Choroid plexus epithelial cell (primary cell): ENCODE measurements around the gene WEE2.

ENCODE experiments used
- DNase-seq: peaks from one replicate; pipeline ENCODE4 v3.0.0-alpha.2; 2010; ENCODE audit warnings: low read depth
- H3K4me3 ChIP-seq: 2 replicates; pipeline ENCODE4 v1.5.1; 2011; ENCODE audit warnings: low read depth, mild to moderate bottlenecking, control low read depth, low read length, moderate library complexity
- CTCF ChIP-seq: conservative IDR thresholded peaks from 2 replicates; pipeline ENCODE4 v1.5.1; 2011; ENCODE audit warnings: low read depth, mild to moderate bottlenecking, control low read depth, inconsistent platforms, low read length, moderate library complexity

The WEE2 gene

GRCh38 chr7:141717450-141717849 lies 9.3 kb downstream of the WEE2 start:
- DNase-seq: no peak
- no peak overlapping the region for H3K4me3 ChIP-seq
- no peak for TF ChIP-seq CTCF

GRCh38 chr7:141722529-141722928 lies 14.4 kb downstream of the WEE2 start:
- H3K4me3 ChIP-seq: no peak overlapping the region
- DNase-seq: no peak
- TF ChIP-seq CTCF: no peak

- no peak overlapping the region for H3K4me3 ChIP-seq
- no peak for DNase-seq
- TF ChIP-seq CTCF: no peak
Observed at GRCh38 chr7:141729020-141729419, 20.9 kb downstream of the WEE2 start.

GRCh38 chr7:141731476-141732149 lies 23.5 kb downstream of the WEE2 start:
- H3K4me3 ChIP-seq: no peak overlapping the region
- DNase-seq: peak; percentile 28
- TF ChIP-seq CTCF: no peak

- DNase-seq: peak; percentile 42
Observed at GRCh38 chr7:141737118-141737835, 29.1 kb downstream of the WEE2 start.

GRCh38 chr7:141737836-141738591 lies 29.9 kb downstream of the WEE2 start, which contains the start of gene SSBP1:
TSS of gene SSBP1 (plus strand) at chr7:141738358. CDS start at chr7:141739167, 809 bp downstream.
- H3K4me3 ChIP-seq: peak within 1 kb of the TSS; percentile 71
- DNase-seq: peak; percentile 99
- peak; percentile 76 for TF ChIP-seq CTCF

More at GRCh38 chr7:141737118-141737835, 29.1 kb downstream of the WEE2 start:
- TF ChIP-seq CTCF: no peak
- peak overlapping the region; percentile 71 for H3K4me3 ChIP-seq
